Measurements from ENCODE around the gene SINHCAF.
"Not testable (repeated sequence)": the region's sequence is repeated elsewhere in the genome, so short reads cannot be mapped to it uniquely, and the experiment has no call there.

Gene SINHCAF

DNA sequence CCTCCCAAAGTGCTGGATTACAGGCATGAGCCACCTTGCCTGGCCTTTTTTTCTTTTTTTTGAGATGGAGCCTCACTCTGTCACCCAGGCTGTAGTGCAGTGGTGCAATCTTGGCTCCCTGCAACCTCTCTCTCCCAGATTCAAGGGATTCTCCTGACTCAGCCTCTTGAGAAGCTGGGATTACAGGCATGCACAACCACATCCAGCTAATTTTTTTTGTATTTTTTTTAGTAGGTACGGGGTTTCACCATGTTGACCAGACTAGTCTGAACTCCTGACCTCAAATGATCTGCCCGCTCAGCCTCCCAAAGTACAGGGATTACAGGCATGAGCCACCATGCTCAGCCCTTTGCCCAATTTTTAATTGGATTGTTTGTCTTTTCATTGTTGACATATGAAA is 58.0 kb downstream of the SINHCAF start:
- no peak for DNase-seq (ENCODE audit: low read depth in 4 of 4, low spot score in 1 of 4)

DNA sequence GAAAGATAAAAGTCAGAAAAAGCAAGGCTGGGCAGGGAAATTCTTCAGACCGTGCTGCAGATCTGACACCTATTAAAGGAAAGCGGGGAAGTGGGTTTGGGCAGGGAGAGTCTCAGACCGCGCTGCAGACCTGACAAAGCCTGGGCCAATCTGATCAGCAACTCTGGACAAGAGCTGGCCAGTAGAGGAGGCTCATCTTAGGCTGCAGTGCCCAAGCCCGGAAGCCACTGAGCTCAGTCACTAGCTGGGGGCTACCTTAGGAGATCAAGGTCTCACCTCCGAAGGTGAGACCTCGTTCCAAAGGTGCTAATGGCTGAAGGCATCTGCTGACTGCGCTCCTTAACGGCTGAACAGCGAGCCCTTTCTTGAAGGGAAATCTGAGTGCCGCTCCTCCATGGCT is 60.2 kb downstream of the SINHCAF start:
- DNase-seq (ENCODE audit: low read depth in 4 of 4, low spot score in 1 of 4) = no peak

DNA sequence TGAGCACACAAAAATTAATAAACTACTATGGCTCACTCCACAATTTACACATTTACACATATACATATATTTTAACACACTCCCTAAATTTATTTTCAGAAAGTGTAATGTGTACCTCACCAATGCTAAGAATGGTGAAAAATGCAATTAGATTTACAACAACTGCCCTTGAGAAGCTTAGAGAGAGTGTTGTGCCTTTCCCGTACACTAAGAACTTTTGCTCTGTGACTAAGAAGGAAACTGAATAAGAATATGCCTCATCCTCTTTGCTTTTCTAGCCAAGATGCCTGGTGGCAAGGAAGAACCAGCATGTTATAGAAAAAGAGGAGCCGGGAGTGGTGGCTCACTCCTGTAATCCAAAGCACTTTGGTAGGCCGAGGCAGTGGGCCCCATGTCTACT is 62.3 kb downstream of the SINHCAF start:
- DNase-seq (ENCODE audit: low read depth in 4 of 4, low spot score in 1 of 4) = no peak

DNA sequence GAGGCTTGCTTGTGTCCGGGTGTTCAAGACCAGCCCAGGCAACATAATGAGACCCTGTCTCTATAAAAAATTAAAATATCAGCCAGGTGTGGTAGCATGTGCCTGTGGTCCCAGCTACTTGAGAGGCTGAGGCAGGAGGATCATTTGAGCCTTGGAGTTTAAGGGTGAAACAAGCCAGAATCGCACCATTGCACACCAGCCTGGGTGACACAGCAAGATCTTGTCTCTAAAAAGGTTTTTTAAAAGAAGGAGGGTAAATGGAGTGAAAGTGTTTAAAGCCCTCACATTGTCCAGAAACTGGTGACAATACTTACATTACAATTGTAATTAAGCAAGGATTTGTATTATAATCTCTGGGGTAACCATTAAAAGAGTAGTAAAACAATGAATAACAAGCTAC is 64.2 kb downstream of the SINHCAF start:
- no peak for DNase-seq (ENCODE audit: low read depth in 4 of 4, low spot score in 1 of 4)

DNA sequence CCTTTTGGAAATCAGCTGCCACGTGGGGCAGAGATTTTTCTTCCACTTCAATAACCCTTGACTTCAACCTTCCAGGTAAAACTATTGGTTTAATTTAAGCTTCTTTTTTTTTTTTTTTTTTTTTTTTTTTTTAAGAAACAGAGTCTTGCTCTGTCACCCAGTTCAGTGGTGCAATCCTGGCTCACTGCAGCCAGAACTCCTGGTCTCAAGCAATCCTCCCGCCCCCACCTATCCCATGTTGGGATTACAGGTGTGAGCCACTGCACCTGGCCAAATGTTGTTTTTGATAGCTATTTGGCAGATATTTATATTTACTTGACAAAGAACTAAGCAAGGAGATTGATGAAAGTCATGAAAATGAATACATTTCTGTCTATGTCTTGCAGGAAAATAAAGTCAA is 65.1 kb downstream of the SINHCAF start:
- DNase-seq (ENCODE audit: low read depth in 4 of 4, low spot score in 1 of 4) = no peak

DNA sequence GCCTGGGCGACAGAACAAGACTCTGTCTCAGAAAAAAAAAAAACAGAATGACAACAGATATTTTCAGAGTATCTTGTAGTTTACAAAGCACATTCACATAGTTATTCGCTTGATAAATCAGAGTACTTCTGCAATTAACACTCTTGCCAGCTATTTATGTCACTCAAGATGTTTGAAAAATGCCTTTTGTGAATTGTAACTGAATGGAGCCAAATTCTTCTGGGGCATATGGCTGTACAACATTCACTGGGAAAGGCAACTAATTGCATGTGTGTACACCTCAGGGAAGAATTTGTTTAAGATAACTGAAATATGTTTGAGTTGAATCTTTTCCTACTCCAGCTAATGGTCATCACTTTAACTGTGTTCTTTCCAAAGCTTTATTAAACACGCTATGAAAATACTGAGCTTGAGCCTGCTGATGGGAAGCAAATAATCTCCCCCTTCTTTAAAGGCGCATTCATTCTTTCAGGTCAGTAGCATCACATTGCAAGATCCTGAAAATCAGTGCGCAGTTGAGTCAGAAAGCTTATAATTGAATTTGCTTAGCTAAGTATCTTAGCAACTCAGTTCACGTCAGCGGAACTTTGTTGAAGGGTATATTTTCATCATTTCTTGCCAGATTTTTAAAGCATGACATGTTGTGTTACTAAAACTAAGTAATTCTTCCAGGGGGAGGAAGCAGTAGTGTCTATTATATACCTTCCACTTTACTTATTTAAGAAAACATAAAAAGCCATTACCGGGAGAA is 66.6 kb downstream of the SINHCAF start:
- no peak for DNase-seq (ENCODE audit: low read depth in 4 of 4, low spot score in 1 of 4)

DNA sequence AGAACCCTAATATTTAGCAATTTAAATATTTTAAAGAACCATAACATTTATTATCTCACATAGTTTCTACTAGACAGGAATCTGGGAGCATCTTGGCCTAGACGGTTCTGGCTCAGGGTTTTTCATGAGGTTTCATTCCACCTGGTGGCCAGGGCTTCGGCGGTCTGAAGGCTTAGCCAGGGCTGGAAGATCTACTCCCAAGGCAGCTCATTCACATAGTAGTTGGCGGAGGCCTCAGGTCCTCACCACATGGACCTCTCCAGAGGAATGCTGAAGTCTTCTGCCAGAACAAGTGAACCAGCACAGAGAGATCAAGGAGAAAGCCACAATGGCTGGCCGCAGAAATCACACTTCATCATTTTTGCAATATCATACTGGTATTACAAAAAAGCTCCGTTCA is 68.2 kb downstream of the SINHCAF start:
- no peak for DNase-seq (ENCODE audit: low read depth in 4 of 4, low spot score in 1 of 4)

DNA sequence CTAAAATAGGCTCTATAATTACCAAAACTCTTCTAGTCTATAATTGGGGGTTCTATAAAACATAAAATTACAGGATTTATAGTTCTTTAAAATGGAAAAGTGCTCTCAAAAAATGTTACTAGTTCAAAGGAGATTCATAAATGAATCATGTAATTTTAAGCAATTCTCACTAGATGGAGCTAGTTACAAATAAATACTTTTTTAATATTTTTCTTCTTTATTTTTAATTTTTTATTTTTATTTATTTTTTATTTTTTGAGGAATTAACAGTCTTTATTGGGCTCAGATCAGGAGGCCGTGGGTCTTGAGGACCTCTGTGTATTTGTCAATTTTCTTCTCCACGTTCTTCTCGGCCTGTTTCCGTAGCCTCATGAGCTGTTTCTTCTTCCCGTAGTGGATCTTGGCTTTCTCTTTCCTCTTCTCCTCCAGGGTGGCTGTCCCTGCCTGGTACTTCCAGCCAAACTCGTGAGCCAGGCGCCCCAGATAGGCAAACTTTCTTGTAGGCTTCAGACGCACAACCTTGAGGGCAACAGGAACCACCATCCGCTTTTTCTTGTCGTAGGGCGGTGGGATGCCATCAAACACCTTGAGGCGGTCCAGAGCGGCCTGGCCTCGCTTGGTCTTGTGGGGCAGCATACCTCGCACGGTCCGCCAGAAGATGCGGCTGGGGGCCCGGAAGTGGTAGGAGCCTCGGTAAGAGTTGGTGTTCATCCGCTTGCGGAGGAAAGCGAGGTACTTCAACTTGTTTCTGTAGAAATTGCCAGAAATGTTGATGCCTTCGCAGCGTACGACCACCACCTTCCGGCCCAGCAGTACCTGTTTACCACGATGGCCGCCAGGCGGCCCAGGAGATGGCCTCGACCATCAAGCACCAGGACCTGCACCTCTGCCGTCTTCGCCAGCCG is 74.0 kb downstream of the SINHCAF start:
- not testable (repeated sequence) for DNase-seq (ENCODE audit: low read depth in 4 of 4, low spot score in 1 of 4)

DNA sequence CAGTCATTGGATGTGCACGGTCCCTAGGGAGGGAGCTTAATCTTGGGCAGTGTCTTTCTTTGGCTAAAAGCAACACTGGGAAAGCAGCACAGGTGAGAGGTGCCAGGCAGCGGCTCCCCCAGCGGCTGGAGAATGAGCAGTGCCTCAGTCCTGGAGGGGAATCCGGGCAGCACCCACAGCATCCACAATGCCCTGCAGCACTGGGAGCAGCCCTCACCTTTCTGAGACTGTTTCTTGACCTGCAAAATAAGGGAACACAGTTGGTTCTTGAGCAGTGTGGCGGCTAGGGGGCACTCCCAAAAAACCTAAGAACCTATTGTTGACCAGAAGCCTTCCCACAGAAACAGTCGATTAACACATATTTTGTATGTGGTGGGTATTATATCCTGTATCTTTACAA is 75.8 kb downstream of the SINHCAF start:
- no peak for DNase-seq (ENCODE audit: low read depth in 4 of 4, low spot score in 1 of 4)

DNA sequence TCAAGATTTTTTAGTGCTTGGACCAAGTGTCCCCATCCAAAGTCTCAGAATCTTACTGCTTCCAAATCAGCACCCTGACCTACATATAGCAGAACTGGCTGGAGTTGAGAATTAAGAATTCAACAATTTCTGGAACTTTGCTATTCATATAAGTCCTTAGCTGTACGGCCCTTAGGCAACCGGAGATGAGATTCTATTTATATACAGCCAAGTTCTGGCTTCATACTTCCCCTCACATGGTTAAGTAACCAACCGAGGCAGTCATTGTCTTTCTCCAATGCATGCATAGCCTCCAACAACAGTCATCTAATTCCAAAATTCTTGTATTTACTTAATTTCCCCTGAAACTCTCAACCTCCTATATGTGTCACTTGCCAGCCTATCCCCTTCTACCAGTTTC is 76.6 kb downstream of the SINHCAF start:
- no peak for DNase-seq (ENCODE audit: low read depth in 4 of 4, low spot score in 1 of 4)

DNA sequence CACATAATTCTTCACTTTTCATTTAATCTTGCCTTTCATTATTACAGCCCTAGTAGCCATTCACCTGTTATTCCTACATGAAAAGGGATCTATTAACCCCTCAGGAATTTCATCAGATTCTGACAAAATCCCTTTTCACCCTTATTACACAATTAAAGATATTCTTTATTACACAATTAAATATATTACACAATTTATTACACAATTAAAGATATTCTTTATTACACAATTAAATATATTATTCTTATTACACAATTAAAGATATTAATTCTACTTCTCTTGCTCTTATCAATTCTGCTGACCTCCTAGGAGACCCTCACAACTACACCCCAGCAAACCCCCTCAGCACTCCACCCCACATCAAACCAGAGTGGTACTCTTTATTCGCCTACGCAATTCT is 77.1 kb downstream of the SINHCAF start:
- DNase-seq (ENCODE audit: low read depth in 4 of 4, low spot score in 1 of 4) = no peak

DNA sequence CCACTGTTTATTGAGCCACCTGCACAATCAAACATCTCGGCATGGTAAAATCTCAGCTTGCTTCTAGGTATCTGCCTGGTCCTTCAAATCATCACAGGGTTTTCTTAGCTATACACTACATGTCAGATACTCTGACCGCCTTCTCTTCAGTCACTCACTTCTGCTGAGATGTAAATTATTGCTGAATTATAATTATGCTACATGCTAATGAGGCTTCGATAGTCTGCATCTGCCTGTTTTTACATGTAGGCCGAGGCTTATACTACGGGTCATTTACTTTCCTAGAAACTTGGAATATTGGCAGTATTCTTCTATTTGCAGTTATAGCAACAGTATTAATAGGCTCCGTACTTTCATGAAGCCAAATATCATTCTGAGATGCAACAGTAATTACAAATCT is 77.6 kb downstream of the SINHCAF start:
- DNase-seq (ENCODE audit: low read depth in 4 of 4, low spot score in 1 of 4) = no peak

DNA sequence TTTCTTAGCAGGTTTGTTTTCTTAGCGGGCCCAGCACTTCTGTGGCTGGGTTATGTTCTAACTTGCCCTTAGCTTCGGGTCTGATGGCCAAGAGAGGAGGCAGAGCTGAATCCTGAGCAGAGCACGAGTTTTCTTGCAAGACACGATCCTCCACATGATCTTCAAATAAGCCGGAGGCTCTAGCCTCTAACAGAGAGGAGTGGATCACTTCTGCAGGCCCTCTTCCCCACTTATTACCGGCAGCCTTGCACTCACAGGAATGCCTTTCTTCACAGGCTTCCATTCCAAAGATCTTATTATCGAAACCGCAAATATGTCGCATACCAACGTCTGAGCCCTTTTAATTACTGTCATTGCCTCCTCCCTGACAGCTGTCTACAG is 79.5 kb downstream of the SINHCAF start:
- DNase-seq (ENCODE audit: low read depth in 4 of 4, low spot score in 1 of 4) = no peak

DNA sequence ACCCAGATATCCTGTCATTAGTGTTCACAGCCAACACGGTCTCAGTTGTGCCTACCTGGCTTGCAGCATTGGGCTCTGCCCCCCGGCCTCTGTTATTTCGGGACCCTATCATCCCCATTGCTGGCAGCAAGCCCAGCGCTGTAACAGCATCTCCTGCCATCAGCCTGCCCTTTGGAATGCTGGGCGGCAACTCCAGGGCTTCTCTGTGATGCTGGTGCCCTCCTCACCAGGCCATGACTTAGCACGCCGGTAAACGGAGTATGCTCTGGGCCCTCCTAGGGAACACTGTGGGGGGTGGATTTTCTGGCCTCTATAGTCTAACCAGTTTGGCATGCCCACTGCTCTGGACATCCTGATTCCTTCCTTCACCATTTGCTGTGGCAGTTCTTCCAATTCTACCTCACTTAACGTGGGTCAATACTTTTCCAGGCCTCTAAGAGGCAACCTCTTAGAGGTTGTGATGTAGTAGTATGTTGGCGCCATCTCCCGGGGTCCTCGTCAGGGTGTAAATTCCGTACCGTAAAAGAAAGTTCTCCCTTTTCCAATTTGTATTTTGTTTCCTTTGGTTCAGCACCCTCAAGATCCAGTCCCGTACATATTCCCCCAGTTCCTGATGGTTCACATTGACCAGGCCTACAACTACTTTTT is 80.0 kb downstream of the SINHCAF start:
- no peak for DNase-seq (ENCODE audit: low read depth in 4 of 4, low spot score in 1 of 4)

DNA sequence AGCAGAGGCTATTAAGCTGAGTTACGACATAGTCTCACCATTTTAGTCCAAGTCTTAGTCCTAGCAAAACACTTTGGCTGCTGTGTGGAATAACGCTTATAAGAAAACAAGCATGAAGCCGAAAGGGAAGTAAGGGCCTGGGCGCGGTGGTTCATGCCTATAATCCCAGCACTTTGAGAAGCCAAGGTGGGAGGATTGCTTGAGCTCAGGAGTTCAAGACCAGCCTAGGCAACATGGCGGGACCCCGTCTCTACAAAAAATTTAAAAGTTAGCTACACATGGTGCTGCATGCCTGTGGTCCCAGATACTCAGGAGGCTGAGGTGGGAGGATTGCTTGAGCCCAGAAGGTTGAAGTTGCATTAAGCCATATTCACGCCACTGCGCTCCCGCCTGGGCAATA is 83.5 kb downstream of the SINHCAF start:
- DNase-seq (ENCODE audit: low read depth in 4 of 4, low spot score in 1 of 4) = not testable (repeated sequence)

DNA sequence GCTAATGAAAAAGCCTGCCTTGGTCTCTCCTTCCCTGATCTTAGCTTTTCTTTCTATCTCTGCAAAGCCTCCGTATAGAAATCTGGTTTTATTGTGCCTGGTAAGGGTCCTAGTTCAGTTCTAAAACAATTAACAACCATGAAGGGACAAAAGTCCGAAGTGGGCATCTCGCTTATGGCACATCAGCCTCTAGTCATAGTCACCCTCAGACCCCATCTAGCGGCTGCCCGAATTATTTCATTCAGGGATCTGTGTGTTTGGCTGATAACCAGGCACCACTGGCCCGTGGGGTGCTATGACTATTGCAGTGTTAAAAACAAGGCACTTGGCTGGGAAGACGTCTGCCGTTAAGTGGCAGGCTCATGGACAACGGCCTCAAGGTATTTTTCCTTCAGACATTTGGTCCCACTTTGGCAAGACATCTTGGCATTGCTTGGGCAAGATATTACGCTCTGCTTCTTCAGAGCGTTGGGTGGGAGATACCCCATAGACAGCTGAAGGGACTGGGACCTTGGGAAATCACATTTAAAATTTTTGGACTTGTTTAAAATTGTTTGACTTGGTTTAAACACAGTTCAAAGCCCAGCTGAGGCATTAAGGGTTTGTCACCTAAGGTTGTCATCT is 87.1 kb downstream of the SINHCAF start:
- DNase-seq (ENCODE audit: low read depth in 4 of 4, low spot score in 1 of 4) = peak in 3 of 4 experiments; percentile 41 to 52 (median 44)

DNA sequence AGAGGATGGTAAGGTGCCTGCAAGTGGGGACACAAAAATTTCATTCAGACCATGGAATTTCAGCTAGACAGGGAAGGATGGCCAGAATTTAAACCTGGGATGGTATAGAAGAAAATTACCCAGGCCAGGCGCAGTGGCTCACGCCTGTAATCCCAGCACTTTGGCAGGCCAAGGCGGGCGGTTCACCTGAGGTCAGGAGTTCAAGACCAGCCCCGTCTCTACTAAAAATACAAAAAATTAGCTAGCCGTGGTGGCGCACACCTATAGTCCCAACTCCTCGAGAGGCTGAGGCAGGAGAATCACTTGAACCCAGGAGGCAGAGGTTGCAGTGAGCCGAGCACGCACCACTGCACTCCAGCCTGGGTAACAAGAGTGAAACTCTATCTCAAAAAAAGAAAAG is 87.6 kb downstream of the SINHCAF start:
- DNase-seq (ENCODE audit: low read depth in 4 of 4, low spot score in 1 of 4) = not testable (repeated sequence)

DNA sequence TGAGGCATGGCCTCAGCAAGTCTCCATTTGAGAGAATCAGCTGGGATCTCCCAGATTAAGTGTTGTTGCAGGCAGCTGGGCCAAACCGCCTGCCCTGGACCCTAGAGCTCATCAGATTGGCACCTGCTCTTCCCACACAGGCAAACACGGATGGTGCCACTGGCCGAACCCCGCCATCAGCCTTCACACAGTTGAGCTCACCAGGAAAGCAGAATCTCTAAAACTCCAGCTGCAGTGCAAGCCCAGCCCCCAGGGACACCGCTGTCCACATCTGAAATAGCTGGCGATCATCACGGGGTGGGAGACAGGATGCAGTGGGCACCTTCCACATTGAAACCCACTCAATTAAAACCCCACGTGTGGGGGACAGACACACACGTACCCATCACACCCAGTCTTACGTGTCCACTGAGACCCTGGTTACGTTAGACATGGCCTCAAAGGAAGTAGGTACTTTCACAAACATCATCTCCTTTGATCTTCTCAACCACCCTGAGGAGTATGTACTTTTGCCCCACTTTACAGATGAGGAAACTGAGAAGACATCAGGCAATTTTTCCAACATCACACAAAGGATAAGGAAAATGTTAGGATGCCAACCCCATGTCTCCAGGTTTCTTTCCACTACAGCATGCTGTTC is 88.8 kb downstream of the SINHCAF start:
- no peak for DNase-seq (ENCODE audit: low read depth in 4 of 4, low spot score in 1 of 4)

DNA sequence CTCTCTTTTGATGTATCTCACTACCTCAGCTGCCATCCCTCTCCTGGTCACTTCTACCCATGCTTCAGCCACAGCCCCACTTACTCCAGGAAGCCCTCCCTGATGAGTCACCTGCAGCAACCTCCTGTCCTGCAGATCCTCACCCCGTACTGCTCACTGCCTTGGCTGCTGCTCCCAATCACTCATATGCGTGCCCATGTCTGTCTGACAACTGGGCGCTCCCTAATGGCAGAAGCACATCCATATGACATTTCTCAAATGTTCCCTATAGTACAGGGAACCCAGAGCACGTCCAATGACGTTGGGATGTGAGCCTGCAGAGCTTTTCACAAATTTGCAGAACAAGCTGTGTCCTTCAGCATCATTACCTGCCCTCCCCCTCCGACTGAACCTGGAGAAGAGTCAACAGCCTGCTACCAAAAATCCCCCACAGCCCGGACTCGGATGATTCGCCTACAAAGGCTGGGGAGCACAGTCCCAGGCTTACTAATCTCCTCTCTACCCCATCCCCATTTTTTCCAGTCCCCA is 90.0 kb downstream of the SINHCAF start:
- no peak for DNase-seq (ENCODE audit: low read depth in 4 of 4, low spot score in 1 of 4)

DNA sequence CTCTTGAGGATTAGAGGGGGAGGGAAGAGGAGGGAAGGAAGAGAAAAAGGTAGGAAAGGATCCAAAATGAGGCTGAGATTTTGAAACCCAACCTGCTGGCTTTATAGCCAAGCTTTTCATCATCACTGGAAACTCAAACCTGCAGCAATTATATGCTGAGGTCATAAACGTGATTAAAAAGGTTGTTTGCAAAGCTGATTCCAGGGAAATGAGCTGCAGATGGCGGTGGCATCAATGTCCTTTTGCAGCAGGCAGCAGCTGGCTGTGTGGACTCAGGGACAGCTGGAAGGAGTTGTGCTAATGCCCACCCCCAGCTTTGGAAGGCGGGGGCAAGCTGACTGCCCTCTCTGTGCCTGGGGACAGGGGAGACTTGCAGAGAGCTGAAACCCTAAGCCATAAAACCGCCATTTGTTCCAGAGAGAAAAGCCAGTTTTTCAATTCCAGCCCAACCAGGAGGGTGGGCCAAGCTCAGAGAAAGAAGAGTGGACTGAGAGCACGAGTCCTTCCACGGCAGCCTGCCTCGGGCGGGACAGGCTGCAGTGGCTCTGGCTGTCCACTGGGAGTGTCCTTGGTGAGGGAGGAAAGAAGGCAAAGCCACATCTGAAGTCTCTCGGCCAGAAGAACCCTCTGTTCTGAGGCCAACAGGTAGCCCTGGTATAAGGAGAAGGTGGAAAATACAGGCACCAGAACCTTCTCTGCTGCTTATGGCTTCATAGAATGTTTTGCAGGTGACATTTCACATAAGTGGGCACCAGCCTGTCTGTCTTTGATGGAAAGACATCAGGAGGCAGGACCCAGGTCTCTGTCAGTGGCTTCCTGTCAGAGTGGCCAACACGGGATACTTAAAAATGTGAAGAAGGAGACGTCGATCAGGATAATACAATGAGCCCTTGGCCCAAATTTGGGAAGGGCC is 90.7 kb downstream of the SINHCAF start:
- DNase-seq (ENCODE audit: low read depth in 4 of 4, low spot score in 1 of 4) = no peak

Measured in stimulated activated CD4-positive, alpha-beta T cell treated with anti-CD3 and anti-CD28 coated beads, Interleukin-1b, Interleukin-23, amount 100 ng/mL, for 24 hours (primary cell).